ENCODE results near the gene RBM15B.

DNA sequence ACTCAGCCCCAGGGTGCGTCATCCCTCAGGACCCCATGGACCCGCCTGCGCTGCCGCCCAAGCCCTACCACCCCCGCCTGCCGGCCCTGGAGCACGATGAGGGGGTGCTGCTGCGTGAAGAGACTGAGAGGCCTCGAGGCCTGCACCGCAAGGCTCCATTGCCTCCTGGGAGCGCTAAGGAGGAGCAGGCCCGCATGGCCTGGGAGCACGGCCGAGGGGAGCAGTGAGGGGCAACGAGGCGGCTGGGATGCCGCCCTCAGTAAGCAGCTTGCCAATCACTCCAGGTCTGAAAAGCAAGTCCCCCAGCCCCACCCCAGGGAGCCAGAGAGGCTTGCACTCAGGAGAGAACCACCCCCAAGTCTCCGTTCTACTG is 9.8 kb upstream of the RBM15B start:
- TF ChIP-seq, protein P1, sequence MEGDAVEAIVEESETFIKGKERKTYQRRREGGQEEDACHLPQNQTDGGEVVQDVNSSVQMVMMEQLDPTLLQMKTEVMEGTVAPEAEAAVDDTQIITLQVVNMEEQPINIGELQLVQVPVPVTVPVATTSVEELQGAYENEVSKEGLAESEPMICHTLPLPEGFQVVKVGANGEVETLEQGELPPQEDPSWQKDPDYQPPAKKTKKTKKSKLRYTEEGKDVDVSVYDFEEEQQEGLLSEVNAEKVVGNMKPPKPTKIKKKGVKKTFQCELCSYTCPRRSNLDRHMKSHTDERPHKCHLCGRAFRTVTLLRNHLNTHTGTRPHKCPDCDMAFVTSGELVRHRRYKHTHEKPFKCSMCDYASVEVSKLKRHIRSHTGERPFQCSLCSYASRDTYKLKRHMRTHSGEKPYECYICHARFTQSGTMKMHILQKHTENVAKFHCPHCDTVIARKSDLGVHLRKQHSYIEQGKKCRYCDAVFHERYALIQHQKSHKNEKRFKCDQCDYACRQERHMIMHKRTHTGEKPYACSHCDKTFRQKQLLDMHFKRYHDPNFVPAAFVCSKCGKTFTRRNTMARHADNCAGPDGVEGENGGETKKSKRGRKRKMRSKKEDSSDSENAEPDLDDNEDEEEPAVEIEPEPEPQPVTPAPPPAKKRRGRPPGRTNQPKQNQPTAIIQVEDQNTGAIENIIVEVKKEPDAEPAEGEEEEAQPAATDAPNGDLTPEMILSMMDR (IDR thresholded peaks at IDR 0.05): no peak
- no peak for TF ChIP-seq POLR2A (IDR thresholded peaks at IDR 0.05)

Data from esophagus squamous epithelium (tissue), 4 donors.